GM23248 (cell line): Measurements from ENCODE around the gene RAD51AP2.

Source experiments
- EZH2 ChIP-seq: fragments of 200-600 bp; sonication (generic); IDR thresholded peaks from 2 replicates; pipeline ENCODE4 v1.6.1; 2018; ENCODE audit warnings: antibody characterized with exemption, mild to moderate bottlenecking; ENCODE audit not compliant: insufficient read depth, poor library complexity, severe bottlenecking
- EZH2phosphoT487 ChIP-seq: fragments of 200-600 bp; sonication (generic); IDR thresholded peaks from 2 replicates; pipeline ENCODE4 v1.6.1; 2018; ENCODE audit warnings: antibody characterized with exemption, moderate library complexity, mild to moderate bottlenecking, low read depth; ENCODE audit not compliant: insufficient read depth

DNA sequence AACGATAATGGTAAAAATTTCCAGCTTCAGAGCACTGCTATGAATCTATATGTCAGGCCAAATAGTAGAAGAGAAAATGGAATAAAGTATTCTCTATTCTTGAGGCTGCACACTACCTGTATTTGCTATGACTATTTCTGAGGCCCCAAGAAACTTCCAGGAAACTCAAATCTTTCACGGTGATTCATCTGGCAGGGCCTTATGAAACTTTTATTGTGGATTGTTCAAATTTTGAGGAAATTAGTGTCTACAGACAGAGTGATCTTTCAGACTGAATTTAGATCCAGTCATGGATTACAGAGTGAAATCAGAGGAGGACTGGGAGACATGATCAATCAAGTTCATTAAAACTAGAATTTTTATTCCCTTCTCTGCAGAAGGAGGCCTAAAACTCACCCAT, 18.2 kb upstream of the RAD51AP2 start:
- TF ChIP-seq EZH2: no peak
- no peak for TF ChIP-seq EZH2phosphoT487
